Neuron (in vitro differentiated cells): Measurements from ENCODE around the gene PGAP6.
"Not testable (repeated sequence)": the region's sequence is repeated elsewhere in the genome, so short reads cannot be mapped to it uniquely, and the experiment has no call there.

Experiments used
- H2AFZ ChIP-seq: one replicate; pipeline ENCODE4 v1.6.1; 2013; ENCODE audit warnings: low read depth, mild to moderate bottlenecking, inconsistent platforms, low read length, moderate library complexity
- H3K27me3 ChIP-seq: one replicate; pipeline ENCODE4 v1.6.1; 2013; ENCODE audit warnings: low read length; ENCODE audit not compliant: insufficient read depth
- H3K36me3 ChIP-seq: one replicate; pipeline ENCODE4 v1.6.1; 2013; ENCODE audit warnings: low read length; ENCODE audit not compliant: insufficient read depth
- H3K4me1 ChIP-seq: one replicate; pipeline ENCODE4 v1.6.1; 2013; ENCODE audit warnings: low read length; ENCODE audit not compliant: insufficient read depth
- H3K4me3 ChIP-seq: 2 replicates; pipeline ENCODE4 v1.5.1; 2013; ENCODE audit warnings: mild to moderate bottlenecking, low read length, moderate library complexity
- H3K9me3 ChIP-seq: one replicate; pipeline ENCODE4 v1.6.1; 2013; ENCODE audit warnings: low read length

Gene PGAP6

GRCh38 chr16:379183-379960 is 2.4 kb downstream of the PGAP6 start:
- peaks cover 32% of the 10 kb centered on the region for H3K36me3 ChIP-seq
- no peak overlapping the region for H3K4me3 ChIP-seq
- peaks cover 42% of the 10 kb centered on the region for H3K4me1 ChIP-seq
- no peaks in the 10 kb centered on the region for H3K27me3 ChIP-seq
- H3K9me3 ChIP-seq = no peaks in the 10 kb centered on the region
- no peak overlapping the region for H2AFZ ChIP-seq

GRCh38 chr16:378821-379182 is 3.0 kb downstream of the PGAP6 start:
- H3K9me3 ChIP-seq = no peaks in the 10 kb centered on the region
- peaks cover 36% of the 10 kb centered on the region for H3K4me1 ChIP-seq
- H2AFZ ChIP-seq = no peak overlapping the region
- peaks cover 37% of the 10 kb centered on the region for H3K36me3 ChIP-seq
- no peak overlapping the region for H3K4me3 ChIP-seq
- no peaks in the 10 kb centered on the region for H3K27me3 ChIP-seq

GRCh38 chr16:378113-378820 is 3.5 kb downstream of the PGAP6 start:
- H3K9me3 ChIP-seq, H2AFZ ChIP-seq, H3K27me3 ChIP-seq, H3K4me3 ChIP-seq: not testable (repeated sequence)
- H3K4me1 ChIP-seq = peaks cover 31% of the 10 kb centered on the region
- peaks cover 43% of the 10 kb centered on the region for H3K36me3 ChIP-seq

GRCh38 chr16:377419-377951 is 4.3 kb downstream of the PGAP6 start:
- Histone ChIP-seq H3K4me1 (peaks cover 23% of the 10 kb centered on the region), H3K4me3 (no peak overlapping the region), H3K27me3 (no peaks in the 10 kb centered on the region), H2AFZ (no peak overlapping the region), H3K36me3 (peaks cover 44% of the 10 kb centered on the region), H3K9me3 (no peaks in the 10 kb centered on the region)

- no peak overlapping the region for H2AFZ ChIP-seq
These were observed 4.9 kb downstream of the PGAP6 start for GRCh38 chr16:376817-377418.

GRCh38 chr16:375927-376816 is 5.6 kb downstream of the PGAP6 start:
- Histone ChIP-seq H3K4me3 (no peak overlapping the region), H3K27me3 (no peaks in the 10 kb centered on the region), H3K4me1 (peaks cover 19% of the 10 kb centered on the region), H3K9me3 (no peaks in the 10 kb centered on the region), H3K36me3 (peaks cover 44% of the 10 kb centered on the region), H2AFZ (no peak overlapping the region)

More at GRCh38 chr16:376817-377418, 4.9 kb downstream of the PGAP6 start:
- no peak overlapping the region for H3K4me3 ChIP-seq
- H3K4me1 ChIP-seq = peaks cover 19% of the 10 kb centered on the region
- H3K9me3 ChIP-seq = no peaks in the 10 kb centered on the region
- H3K36me3 ChIP-seq = peaks cover 44% of the 10 kb centered on the region
- no peaks in the 10 kb centered on the region for H3K27me3 ChIP-seq

- H3K9me3 ChIP-seq = no peaks in the 10 kb centered on the region
- peaks cover 44% of the 10 kb centered on the region for H3K36me3 ChIP-seq
- H3K4me1 ChIP-seq = peaks cover 17% of the 10 kb centered on the region
- no peak overlapping the region for H3K4me3 ChIP-seq
- no peaks in the 10 kb centered on the region for H3K27me3 ChIP-seq
- no peak overlapping the region for H2AFZ ChIP-seq
These were observed 6.6 kb downstream of the PGAP6 start for GRCh38 chr16:375212-375611.

- Histone ChIP-seq H3K4me3 (no peak overlapping the region), H3K9me3 (no peaks in the 10 kb centered on the region), H3K4me1 (peaks cover 20% of the 10 kb centered on the region), H3K27me3 (no peaks in the 10 kb centered on the region), H3K36me3 (peaks cover 39% of the 10 kb centered on the region), H2AFZ (no peak overlapping the region)
These were observed 7.2 kb downstream of the PGAP6 start for GRCh38 chr16:374616-374926.

GRCh38 chr16:373848-374615 is 7.7 kb downstream of the PGAP6 start:
- Histone ChIP-seq H3K4me1 (peaks cover 14% of the 10 kb centered on the region), H3K27me3 (no peaks in the 10 kb centered on the region), H3K36me3 (peaks cover 39% of the 10 kb centered on the region)

GRCh38 chr16:373020-373598 is 8.7 kb downstream of the PGAP6 start:
- peaks cover 9% of the 10 kb centered on the region for H3K4me1 ChIP-seq
- peaks cover 45% of the 10 kb centered on the region for H3K36me3 ChIP-seq
- H3K9me3 ChIP-seq = no peaks in the 10 kb centered on the region
- no peak overlapping the region for H2AFZ ChIP-seq
- H3K27me3 ChIP-seq = no peaks in the 10 kb centered on the region
- H3K4me3 ChIP-seq = no peak overlapping the region

More at GRCh38 chr16:373848-374615, 7.7 kb downstream of the PGAP6 start:
- Histone ChIP-seq H3K4me3 (no peak overlapping the region), H3K9me3 (no peaks in the 10 kb centered on the region), H2AFZ (no peak overlapping the region)

- H2AFZ ChIP-seq = no peak overlapping the region
- peaks cover 50% of the 10 kb centered on the region for H3K36me3 ChIP-seq
These were observed 9.3 kb downstream of the PGAP6 start for GRCh38 chr16:372302-372983.

More at GRCh38 chr16:372302-372983, 9.3 kb downstream of the PGAP6 start:
- H3K4me1 ChIP-seq = peaks cover 9% of the 10 kb centered on the region
- no peak overlapping the region for H3K4me3 ChIP-seq
- no peaks in the 10 kb centered on the region for H3K9me3 ChIP-seq
- no peaks in the 10 kb centered on the region for H3K27me3 ChIP-seq
